ENCODE data around the gene MCTP1.

DNA sequence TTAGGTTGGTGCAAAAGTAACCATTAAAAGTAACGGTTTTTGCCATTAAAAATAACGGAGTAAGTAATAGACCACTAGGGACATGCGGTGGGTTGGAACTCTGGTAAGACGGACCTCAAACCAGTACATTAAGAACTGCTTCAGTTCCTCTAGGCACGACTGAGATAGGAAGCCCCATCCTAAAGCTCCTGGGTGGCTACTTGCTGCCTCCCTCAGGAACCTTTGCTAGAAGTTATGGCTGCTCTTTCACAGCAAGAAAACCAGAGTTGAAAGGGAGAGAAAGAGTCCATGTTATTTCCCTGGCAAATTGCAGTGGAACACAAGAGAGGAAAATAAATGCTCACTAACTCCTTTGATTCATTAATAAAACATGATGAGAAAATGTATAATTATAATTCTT is 47.6 kb downstream of the MCTP1 start:
- no peak for TF ChIP-seq CTCF (IDR thresholded peaks at IDR 0.05)
- TF ChIP-seq POLR2A (IDR thresholded peaks at IDR 0.05), result no peak
- no peak for TF ChIP-seq POLR2AphosphoS5 (IDR thresholded peaks at IDR 0.05)
